Spleen (tissue), 7 donors: ENCODE data around the gene BTNL8.

ENCODE experiments used
- POLR2A ChIP-seq, 3 donors: fragments of 450-650 bp; IDR thresholded peaks; one replicate each; pipeline ENCODE4 v1.5.1; 2017; ENCODE audit warnings: antibody characterized with exemption in 3 of 3, mild to moderate bottlenecking in 1 of 3
- TF ChIP-seq, protein P1 (sequence below), 11 experiments: fragments of 200-600 bp in 7 of 11; fragments of 450-650 bp in 4 of 11; sonication (generic) in 4 of 11; IDR thresholded peaks in 8 of 11; conservative IDR thresholded peaks in 3 of 11; 1 replicate in 7 of 11; 2 replicates in 4 of 11; pipeline versions ENCODE4 v1.4.0 to v1.8.0; 2016 to 2021; ENCODE audit warnings: antibody characterized with exemption in 11 of 11, inconsistent platforms in 4 of 11, mild to moderate bottlenecking in 1 of 11
- donor health status: DM: no; HTN: no; CAD: no; lungs with moderate emphysema.
- donor health status: DM: no; HTN: no; CAD: no.
- donor health status: DM: no; HTN: no; CAD: no.

DNA sequence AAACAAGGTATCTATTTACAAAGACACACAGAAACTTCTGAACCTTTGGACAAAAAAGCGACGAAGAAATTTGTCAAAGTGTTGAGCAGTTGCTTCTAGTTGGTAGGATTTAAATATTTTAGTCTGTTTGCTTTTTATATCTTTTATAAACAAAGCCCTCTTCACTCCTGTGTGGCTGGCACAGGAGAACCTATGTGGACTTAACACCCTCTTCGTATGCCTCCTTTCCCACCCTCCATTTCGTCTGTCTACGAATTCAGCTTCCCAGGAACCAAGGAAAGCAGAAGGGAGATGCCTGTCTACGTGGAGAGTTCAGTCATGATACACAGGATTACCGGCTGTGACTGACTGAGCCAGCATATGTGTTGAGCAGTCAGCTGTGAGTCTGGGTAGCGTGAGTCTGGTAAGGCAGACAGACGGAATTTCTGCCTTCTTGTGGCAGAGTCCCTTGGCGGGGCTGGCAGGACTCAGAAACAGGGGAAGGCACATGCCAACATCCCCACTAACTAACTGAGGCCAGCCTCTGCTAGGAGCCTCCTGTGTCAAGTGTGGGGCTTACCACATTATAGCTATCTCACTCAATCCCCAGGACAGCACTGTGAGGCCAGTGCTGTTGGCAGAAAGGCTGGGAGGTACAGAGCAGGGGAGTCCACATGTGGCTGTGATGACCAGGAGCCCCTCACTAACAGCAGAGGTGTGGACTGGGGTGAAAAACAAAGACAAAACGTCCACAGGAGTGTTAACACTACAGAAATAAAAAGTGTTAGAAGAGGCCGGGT lies 24.0 kb upstream of the BTNL8 start:
- TF ChIP-seq, protein P1, sequence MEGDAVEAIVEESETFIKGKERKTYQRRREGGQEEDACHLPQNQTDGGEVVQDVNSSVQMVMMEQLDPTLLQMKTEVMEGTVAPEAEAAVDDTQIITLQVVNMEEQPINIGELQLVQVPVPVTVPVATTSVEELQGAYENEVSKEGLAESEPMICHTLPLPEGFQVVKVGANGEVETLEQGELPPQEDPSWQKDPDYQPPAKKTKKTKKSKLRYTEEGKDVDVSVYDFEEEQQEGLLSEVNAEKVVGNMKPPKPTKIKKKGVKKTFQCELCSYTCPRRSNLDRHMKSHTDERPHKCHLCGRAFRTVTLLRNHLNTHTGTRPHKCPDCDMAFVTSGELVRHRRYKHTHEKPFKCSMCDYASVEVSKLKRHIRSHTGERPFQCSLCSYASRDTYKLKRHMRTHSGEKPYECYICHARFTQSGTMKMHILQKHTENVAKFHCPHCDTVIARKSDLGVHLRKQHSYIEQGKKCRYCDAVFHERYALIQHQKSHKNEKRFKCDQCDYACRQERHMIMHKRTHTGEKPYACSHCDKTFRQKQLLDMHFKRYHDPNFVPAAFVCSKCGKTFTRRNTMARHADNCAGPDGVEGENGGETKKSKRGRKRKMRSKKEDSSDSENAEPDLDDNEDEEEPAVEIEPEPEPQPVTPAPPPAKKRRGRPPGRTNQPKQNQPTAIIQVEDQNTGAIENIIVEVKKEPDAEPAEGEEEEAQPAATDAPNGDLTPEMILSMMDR (IDR thresholded peaks at IDR 0.05 in 8 of 11, conservative IDR thresholded peaks at IDR 0.05 in 3 of 11): no peak
- TF ChIP-seq POLR2A (IDR thresholded peaks at IDR 0.05): no peak
